Measurements from ENCODE around the gene RNF128.

DNA sequence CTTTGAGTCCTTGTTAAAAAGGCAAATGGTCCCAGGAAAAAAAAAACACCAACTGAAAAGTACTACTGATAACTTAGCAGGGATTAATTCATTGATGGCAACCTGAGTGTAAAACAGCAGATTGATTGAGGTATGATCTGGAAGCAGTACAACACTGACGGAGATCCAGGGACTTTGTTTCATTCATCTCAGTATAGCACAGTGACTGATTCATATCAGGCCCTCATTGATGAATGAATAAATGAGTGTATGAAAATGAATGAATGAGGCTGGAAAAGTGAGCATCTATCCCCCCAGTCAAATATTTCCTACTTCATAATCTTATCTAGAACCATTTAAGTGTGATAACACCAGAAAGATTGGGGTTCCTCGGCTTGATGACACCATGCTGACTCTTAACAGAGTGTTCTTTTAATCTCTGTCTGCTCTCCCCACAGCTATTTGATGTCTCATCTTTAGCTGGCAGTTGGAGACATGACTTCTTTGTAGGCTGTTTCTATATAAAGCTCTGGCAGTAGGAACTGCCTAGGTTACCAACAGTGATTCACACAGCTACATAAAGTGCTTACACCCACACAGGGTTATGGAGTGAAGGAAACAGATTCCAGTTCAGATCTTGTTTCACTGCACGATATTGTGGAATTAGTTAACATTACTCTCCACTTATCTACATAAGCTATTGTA is 18.6 kb upstream of the RNF128 start:
- TF ChIP-seq CTCF (IDR thresholded peaks at IDR 0.05; ENCODE audit: low read length) (no peak), EZH2phosphoT487 (IDR thresholded peaks at IDR 0.05; ENCODE audit: low read length) (no peak)

Data from MM.1S (cell line).